Gastroesophageal sphincter (tissue), 4 donors: ENCODE measurements around the gene SERPINE3. TPM values are rescaled to one million over a fixed set of nuclear protein-coding genes. Genes with fewer than 3 reads are reported as not detected.

Experiments
- ATAC-seq: fragments of 150-250 bp; one replicate; pipeline ENCODE4 v1.9.1; 2016; ENCODE audit warnings: mild to moderate bottlenecking, moderate library complexity
- H3K27ac ChIP-seq, 4 donors: fragments of 200-600 bp; sonication (generic) in 3 of 4; 1 replicate in 3 of 4; 2 replicates in 1 of 4; pipeline ENCODE4 v1.5.1; 2016 to 2019
- H3K27me3 ChIP-seq: fragments of 200-600 bp; sonication (generic); one replicate; pipeline ENCODE4 v1.5.1; 2019
- H3K36me3 ChIP-seq, 2 donors: fragments of 200-600 bp; sonication (generic); one replicate each; pipeline ENCODE4 v1.5.1; 2019; ENCODE audit warnings: control low read depth in 1 of 2
- H3K4me1 ChIP-seq, 3 donors: fragments of 200-600 bp; sonication (generic); 1 replicate in 2 of 3; 2 replicates in 1 of 3; pipeline ENCODE4 v1.5.1; 2016 to 2019; ENCODE audit warnings: control low read depth in 2 of 3
- H3K4me3 ChIP-seq, 2 donors: fragments of 200-600 bp; sonication (generic); one replicate each; pipeline ENCODE4 v1.5.1; 2019; ENCODE audit warnings: mild to moderate bottlenecking in 1 of 2, moderate library complexity in 1 of 2
- H3K9me3 ChIP-seq, 3 donors: fragments of 200-600 bp; sonication (generic); one replicate each; pipeline ENCODE4 v1.5.1; 2017 to 2019; ENCODE audit warnings: control low read depth in 2 of 3
- CTCF ChIP-seq, 4 experiments: fragments of 200-600 bp in 2 of 4; fragments of 450-650 bp in 2 of 4; sonication (generic) in 1 of 4; IDR thresholded peaks; one replicate each; pipeline ENCODE4 v1.5.1; 2017 to 2019; ENCODE audit warnings: antibody characterized with exemption in 4 of 4, mild to moderate bottlenecking in 2 of 4, moderate library complexity in 2 of 4
- EP300 ChIP-seq: sonication (generic); formaldehyde crosslinking; IDR thresholded peaks from one replicate; pipeline ENCODE4 v1.6.1; 2017; ENCODE audit warnings: antibody characterized with exemption, mild to moderate bottlenecking
- POLR2A ChIP-seq, 2 donors: fragments of 450-650 bp; IDR thresholded peaks; one replicate each; pipeline ENCODE4 v1.6.1; 2017; ENCODE audit warnings: antibody characterized with exemption in 2 of 2, mild to moderate bottlenecking in 2 of 2, moderate library complexity in 1 of 2
- POLR2AphosphoS5 ChIP-seq: sonication (generic); formaldehyde crosslinking; IDR thresholded peaks from one replicate; pipeline ENCODE4 v1.6.1; 2017; ENCODE audit warnings: antibody characterized with exemption
- WGBS, 2 donors: methylation state at CpG; one replicate each; pipeline ENCODE4 v1.1.5; 2018; ENCODE audit warnings: low coverage in 1 of 2; 5-methylcytosine and 5-hydroxymethylcytosine counted together
- total RNA-seq, 4 donors: library from RNA; depleted of rRNA; stranded (reverse); fragments of >200 nt; gene quantifications; one replicate each; pipeline ENCODE4 v1.1.0, GENCODE V29; 2016

SERPINE3 gene
- total RNA-seq, 4 donors from 2014 or later: 0.78 TPM; not detected in 3

- TF ChIP-seq POLR2AphosphoS5: no peak
- TF ChIP-seq CTCF (IDR thresholded peaks at IDR 0.05): no peak
- no peak for TF ChIP-seq EP300
- TF ChIP-seq POLR2A (IDR thresholded peaks at IDR 0.05): no peak
- H3K4me1 ChIP-seq: no peaks in the 10 kb centered on the region
- WGBS, 2 donors: 80% methylated on average over 2 of the region's 5 CpGs; no CpG with 5 or more reads in 1 of the 2 donors
These were observed 2.7 kb upstream of the SERPINE3 start for GRCh38 chr13:51336746-51337145.

DNA sequence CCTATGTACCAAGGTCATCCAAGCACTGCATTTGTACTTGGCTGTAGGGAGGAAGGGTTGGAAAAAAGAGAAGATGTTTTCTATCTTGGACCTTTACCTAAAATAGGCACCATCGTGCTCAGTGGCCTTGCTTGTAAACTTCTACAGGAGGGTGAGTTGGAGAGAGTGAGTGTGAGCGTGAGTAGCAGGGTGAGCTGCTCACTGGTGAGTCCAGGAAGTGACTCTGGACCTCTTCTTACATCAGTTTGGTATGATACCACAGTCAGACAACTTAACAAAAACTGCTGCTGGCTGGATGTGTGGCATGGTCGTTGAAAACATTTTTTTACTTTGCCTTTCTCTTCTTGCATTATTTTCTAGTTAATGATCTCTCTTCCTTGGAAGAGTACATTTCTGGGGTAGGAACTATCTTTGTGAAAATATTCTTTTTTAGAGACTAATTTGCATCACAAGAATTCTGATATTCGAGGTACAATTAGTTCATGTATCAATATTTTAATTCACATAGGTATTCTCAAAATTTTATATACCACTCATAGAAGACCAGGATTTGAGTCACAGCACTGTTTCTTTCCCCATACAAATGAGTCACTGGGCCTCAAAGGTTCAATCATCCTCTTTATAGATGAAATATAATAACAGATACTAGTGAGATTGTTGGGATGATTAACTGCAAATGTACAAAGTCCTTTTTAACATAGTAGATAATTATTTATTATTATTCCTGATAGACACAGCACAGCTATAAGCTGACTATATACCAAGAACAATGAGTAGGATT, 651 bp downstream of the SERPINE3 start:
- ATAC-seq: no peak
- H3K4me1 ChIP-seq: no peaks in the 10 kb centered on the region

More at GRCh38 chr13:51336746-51337145, 2.7 kb upstream of the SERPINE3 start:
- Histone ChIP-seq H3K36me3 (no peaks in the 10 kb centered on the region), H3K27me3 (no peaks in the 10 kb centered on the region), H3K4me3 (no peak overlapping the region), H3K27ac (no peak overlapping the region), H3K9me3 (no peaks in the 10 kb centered on the region)
- no peak for ATAC-seq

GRCh38 chr13:51341232-51341631, 1.7 kb downstream of the SERPINE3 start:
- Histone ChIP-seq H3K4me1 (no peaks in the 10 kb centered on the region), H3K27ac (no peak overlapping the region), H3K9me3 (no peaks in the 10 kb centered on the region), H3K4me3 (no peak overlapping the region), H3K36me3 (no peaks in the 10 kb centered on the region), H3K27me3 (no peaks in the 10 kb centered on the region)
- no peak for ATAC-seq
- 100% methylated on average over 1 of the region's 2 CpGs for WGBS, 2 donors
- TF ChIP-seq POLR2AphosphoS5 (no peak), EP300 (no peak)

More for the DNA sequence above, 651 bp downstream of the SERPINE3 start:
- Histone ChIP-seq H3K4me3 (no peak overlapping the region), H3K9me3 (no peaks in the 10 kb centered on the region), H3K27me3 (no peaks in the 10 kb centered on the region), H3K27ac (no peak overlapping the region), H3K36me3 (no peaks in the 10 kb centered on the region)
- TF ChIP-seq POLR2A (IDR thresholded peaks at IDR 0.05) (no peak), EP300 (no peak), CTCF (IDR thresholded peaks at IDR 0.05) (no peak), POLR2AphosphoS5 (no peak)
- WGBS, 2 donors: 71 to 74% methylated on average over 2 to 4 of the region's 4 CpGs

DNA sequence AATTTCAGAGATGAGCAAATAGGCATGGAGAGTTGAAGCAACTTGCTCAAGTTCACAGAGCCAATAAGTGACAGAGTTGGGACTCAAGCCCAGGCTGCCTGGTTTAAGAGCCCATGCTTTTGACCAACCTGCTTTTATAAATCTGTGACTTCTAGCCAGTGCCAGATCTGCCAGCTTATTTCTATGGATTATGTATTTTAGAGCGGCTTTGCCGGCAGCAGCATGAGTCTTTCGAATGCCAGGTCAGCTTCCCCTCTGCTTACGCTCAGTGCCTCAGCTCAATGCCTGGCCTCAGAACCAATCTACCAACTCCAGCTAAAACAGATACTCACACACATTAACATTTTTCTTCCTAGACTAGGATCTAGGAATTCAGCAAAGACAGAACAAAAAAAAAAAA, 2.3 kb downstream of the SERPINE3 start:
- Histone ChIP-seq H3K4me1 (no peaks in the 10 kb centered on the region), H3K9me3 (no peaks in the 10 kb centered on the region), H3K36me3 (no peaks in the 10 kb centered on the region), H3K27ac (no peak overlapping the region), H3K4me3 (no peak overlapping the region), H3K27me3 (no peaks in the 10 kb centered on the region)
- ATAC-seq: no peak
- TF ChIP-seq EP300 (no peak), POLR2AphosphoS5 (no peak), POLR2A (IDR thresholded peaks at IDR 0.05) (no peak), CTCF (IDR thresholded peaks at IDR 0.05) (no peak)
- 100% methylated on average over 3 of the region's 4 CpGs; no CpG with 5 or more reads in 1 of the 2 donors for WGBS, 2 donors

DNA sequence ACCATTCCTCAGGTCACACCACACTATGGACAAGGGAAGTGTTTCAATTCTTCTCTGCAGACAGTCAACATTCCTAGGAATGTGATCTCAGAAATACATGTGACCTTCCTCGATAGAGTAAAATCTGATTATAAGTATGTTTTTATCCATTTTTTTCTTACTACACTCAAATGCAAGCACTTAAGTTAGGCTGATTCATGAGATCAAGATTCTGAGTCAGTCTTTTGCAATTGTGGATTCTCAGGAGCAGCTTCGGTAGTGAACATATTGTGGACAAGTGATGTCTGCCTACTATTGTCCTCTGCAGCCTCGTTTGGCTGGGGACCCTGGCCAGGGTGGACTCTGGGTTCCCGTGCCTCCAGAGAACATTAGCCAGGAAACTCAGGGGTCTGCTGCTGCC, 3.2 kb downstream of the SERPINE3 start:
- Histone ChIP-seq H3K4me3 (no peak overlapping the region), H3K27me3 (no peaks in the 10 kb centered on the region), H3K9me3 (no peaks in the 10 kb centered on the region), H3K4me1 (no peaks in the 10 kb centered on the region), H3K36me3 (no peaks in the 10 kb centered on the region), H3K27ac (no peak overlapping the region)
- ATAC-seq: no peak
- 88% methylated on average over 1 of the region's 4 CpGs; no CpG with 5 or more reads in 1 of the 2 donors for WGBS, 2 donors
- TF ChIP-seq CTCF (IDR thresholded peaks at IDR 0.05) (no peak), POLR2A (IDR thresholded peaks at IDR 0.05) (no peak), EP300 (no peak), POLR2AphosphoS5 (no peak)
